Measurements from ENCODE around the gene MAP2K1.
A peak's percentile ranks its signal among the peaks of the same experiment; 100 is the strongest.

The MAP2K1 gene

DNA sequence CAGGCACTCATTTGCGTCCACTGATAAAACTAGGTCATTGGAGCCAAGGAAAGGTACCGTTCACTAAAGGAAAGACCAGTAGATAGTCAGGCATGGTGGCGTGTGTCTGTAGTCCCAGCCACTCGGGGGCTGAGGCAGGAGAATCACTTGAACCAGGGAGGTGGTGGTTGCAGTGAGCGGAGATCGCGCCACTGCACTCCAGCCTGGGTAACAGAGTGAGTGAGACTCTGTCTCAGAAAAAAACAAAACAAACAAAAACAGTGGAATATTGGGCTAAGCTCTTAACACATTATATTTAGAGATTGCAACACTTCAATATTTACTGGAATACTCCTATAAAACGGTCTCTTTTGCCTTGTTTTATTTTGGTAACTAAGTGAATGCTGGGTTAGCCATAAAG, 17.4 kb downstream of the MAP2K1 start:
- Mint-ChIP-seq H3K4me3 (peak overlapping the region; percentile 74), H3K4me1 (ENCODE audit: low read depth) (peaks cover 74% of the 10 kb centered on the region), H3K36me3 (ENCODE audit: low read depth) (peaks cover 23% of the 10 kb centered on the region), H3K27ac (no peak overlapping the region), H3K9me3 (no peaks in the 10 kb centered on the region), H3K27me3 (ENCODE audit: low read depth) (no peaks in the 10 kb centered on the region)

DNA sequence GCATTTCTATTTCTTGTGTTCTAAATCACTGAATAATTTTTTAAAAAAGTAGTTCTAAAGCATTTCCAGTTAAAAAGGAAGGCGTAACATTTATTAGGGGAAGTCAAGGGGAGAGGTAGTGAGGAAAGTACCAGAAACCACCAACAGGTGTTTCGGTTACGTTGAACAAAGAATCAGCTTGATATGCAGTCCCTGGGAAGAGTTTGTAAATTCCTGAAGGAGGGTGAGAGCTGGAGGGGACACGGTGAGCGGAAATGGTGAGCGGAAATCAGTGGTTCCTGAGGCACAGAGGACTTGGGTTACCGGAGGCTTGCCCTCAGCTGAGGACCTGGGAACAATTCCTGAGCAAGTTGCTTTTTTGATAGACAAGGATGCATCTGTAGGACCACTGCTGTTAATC, 17.8 kb downstream of the MAP2K1 start:
- Mint-ChIP-seq H3K27me3 (ENCODE audit: low read depth) (no peaks in the 10 kb centered on the region), H3K27ac (peak overlapping the region; percentile 21), H3K4me3 (peak overlapping the region; percentile 74), H3K36me3 (ENCODE audit: low read depth) (peaks cover 24% of the 10 kb centered on the region), H3K4me1 (ENCODE audit: low read depth) (peaks cover 75% of the 10 kb centered on the region), H3K9me3 (no peaks in the 10 kb centered on the region)

DNA sequence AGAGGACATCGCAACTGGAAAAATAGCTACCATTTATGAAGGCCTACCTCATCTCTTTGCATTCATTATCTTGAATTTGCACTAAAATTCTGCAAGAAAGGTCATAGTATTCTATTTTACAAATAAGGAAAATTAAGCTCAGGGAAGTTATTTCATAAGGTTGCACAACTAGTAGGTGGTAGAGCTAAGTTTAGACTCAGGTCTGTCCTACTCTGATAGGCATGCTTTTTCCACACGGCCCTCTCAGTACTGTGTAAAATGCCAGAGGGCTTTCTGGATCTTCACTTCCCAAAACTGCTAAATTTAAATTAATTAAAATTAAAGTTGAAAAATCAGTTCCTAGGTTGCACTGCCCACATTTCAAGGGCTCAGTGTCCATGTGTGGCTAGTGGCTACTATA, 18.3 kb downstream of the MAP2K1 start:
- peak overlapping the region; percentile 21 for H3K27ac Mint-ChIP-seq

DNA sequence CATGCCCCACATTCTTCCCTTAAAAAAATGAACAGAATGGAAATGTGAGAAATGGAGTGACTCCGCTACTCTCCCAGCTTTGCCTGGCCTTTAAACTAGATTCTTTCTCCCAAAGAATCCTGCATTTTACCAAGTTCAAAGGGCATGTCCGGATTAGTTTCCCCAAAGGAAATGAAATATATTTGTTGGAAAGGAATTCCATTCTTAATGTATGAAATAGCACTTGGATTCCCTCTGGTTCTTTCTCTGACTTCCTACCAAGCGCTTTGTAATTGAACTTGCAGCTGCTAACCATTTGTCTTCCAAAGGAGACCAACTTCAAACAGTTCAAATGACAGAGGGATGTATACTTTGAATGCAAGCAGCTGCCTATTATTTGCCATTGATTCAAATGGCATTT, 18.9 kb downstream of the MAP2K1 start:
- no peaks in the 10 kb centered on the region for H3K9me3 Mint-ChIP-seq
- H3K4me1 Mint-ChIP-seq (ENCODE audit: low read depth): peaks cover 76% of the 10 kb centered on the region
- H3K4me3 Mint-ChIP-seq: no peak overlapping the region
- no peaks in the 10 kb centered on the region for H3K27me3 Mint-ChIP-seq (ENCODE audit: low read depth)
- no peak overlapping the region for H3K27ac Mint-ChIP-seq
- peaks cover 26% of the 10 kb centered on the region for H3K36me3 Mint-ChIP-seq (ENCODE audit: low read depth)

More for the DNA sequence above, 18.3 kb downstream of the MAP2K1 start:
- no peaks in the 10 kb centered on the region for H3K9me3 Mint-ChIP-seq
- H3K36me3 Mint-ChIP-seq (ENCODE audit: low read depth): peaks cover 26% of the 10 kb centered on the region
- no peaks in the 10 kb centered on the region for H3K27me3 Mint-ChIP-seq (ENCODE audit: low read depth)
- peak overlapping the region; percentile 74 for H3K4me3 Mint-ChIP-seq
- peaks cover 78% of the 10 kb centered on the region for H3K4me1 Mint-ChIP-seq (ENCODE audit: low read depth)

DNA sequence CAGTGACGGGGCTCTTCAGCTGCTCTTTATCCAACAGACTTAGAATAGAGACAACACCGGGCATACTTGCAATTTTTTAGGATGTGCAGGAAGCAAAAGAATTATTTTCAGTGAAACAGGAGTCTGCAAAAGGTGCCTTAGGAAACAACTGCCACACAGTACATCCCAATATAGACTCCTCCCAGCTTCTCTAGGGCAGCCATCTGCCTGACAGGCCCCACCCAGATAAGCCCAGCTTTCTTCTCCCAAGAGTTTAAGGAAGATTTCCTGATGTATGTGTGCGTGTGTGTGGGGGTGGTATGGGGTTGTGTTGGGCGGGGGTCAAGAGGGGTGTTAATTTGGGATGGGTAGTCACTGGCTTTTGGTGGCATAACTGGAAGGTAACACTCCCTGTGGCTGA, 21.5 kb downstream of the MAP2K1 start:
- Mint-ChIP-seq H3K9me3 (no peaks in the 10 kb centered on the region), H3K36me3 (ENCODE audit: low read depth) (peaks cover 26% of the 10 kb centered on the region), H3K4me1 (ENCODE audit: low read depth) (peaks cover 75% of the 10 kb centered on the region), H3K27me3 (ENCODE audit: low read depth) (no peaks in the 10 kb centered on the region), H3K4me3 (no peak overlapping the region), H3K27ac (no peak overlapping the region)

DNA sequence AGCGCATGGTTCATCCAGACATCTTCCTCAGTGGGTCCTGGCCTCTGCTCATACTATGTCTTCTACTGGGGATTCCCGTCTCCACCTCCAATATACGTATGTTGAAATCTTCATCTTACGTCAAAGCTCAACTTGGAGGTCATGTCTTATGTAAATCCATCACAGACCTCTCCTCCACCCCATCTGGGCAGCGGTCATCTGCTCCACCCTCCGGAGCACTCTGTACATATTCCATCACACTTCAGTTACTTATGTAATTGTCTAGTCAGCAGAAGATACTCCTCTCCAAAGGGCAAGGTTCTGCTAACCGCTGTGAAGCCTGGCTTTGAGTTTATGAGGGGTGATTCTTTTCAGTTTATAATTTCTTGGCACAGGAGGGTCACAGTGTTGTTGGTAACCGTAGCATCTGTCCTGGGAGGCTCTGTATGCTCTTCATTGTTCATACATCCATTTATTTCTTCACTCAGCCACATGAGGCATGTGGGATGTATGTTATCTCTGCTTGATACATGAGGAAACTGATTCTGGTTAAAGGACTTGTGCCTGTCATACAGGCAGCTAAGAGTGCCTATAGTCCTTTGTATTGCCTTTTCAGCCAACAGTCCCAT, 22.1 kb downstream of the MAP2K1 start:
- Mint-ChIP-seq H3K36me3 (ENCODE audit: low read depth) (peaks cover 31% of the 10 kb centered on the region), H3K27ac (peak overlapping the region; percentile 18), H3K4me3 (no peak overlapping the region), H3K4me1 (ENCODE audit: low read depth) (peaks cover 74% of the 10 kb centered on the region), H3K27me3 (ENCODE audit: low read depth) (no peaks in the 10 kb centered on the region), H3K9me3 (peaks cover under 1% of the 10 kb centered on the region)

DNA sequence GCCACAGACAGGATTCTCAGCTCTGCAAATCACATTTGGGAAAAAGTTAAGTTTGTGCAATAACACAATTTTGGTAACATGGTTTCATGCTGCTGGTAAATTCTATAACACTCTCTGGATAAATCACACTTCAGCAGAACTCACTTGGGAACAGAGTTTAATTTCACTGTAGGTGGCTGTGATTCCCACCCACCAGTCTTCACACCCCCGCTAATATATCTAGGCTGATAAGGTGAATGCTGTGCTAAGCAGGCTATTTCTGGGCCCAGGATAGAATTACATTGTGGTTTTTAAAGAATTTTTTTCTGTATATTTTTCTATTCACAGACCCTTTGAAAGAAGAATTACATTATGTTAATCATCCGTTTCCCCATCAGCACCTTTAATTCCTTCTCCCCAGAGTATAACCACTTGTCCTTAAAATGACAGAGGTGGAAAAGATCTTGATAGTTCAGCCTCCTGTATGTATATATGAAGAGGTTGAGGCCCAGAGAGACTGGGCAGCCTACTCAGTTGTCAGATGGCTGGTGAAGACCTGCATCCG, 22.9 kb downstream of the MAP2K1 start:
- peak overlapping the region; percentile 47 for H3K27ac Mint-ChIP-seq
- peaks cover 73% of the 10 kb centered on the region for H3K4me1 Mint-ChIP-seq (ENCODE audit: low read depth)
- H3K27me3 Mint-ChIP-seq (ENCODE audit: low read depth): no peaks in the 10 kb centered on the region
- H3K36me3 Mint-ChIP-seq (ENCODE audit: low read depth): peaks cover 33% of the 10 kb centered on the region
- peaks cover 7% of the 10 kb centered on the region for H3K9me3 Mint-ChIP-seq
- peak overlapping the region; percentile 11 for H3K4me3 Mint-ChIP-seq

DNA sequence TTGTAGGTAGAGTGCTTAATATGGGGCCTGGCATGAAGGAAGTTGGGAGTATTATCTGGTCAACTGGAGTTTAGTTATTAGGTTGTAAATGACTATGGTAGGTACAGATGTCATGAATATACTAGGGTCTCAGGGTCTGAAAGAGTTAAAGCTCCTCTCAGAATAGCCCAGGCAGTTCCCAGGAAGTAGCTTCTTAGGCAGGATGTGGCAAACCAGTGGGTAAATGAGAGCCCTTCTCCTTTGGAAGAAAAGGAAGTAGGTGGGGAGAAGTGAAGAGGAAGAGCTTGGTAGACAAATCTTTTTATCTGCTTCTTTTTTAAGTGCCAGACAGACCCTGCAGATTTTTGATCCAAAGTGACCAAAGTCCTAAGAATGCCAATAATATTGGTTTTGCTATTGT, 24.5 kb downstream of the MAP2K1 start:
- peaks cover 78% of the 10 kb centered on the region for H3K4me1 Mint-ChIP-seq (ENCODE audit: low read depth)
- H3K36me3 Mint-ChIP-seq (ENCODE audit: low read depth): peaks cover 43% of the 10 kb centered on the region
- H3K27ac Mint-ChIP-seq: peak overlapping the region; percentile 84
- H3K4me3 Mint-ChIP-seq: peak overlapping the region; percentile 84
- no peaks in the 10 kb centered on the region for H3K27me3 Mint-ChIP-seq (ENCODE audit: low read depth)
- peaks cover 12% of the 10 kb centered on the region for H3K9me3 Mint-ChIP-seq

DNA sequence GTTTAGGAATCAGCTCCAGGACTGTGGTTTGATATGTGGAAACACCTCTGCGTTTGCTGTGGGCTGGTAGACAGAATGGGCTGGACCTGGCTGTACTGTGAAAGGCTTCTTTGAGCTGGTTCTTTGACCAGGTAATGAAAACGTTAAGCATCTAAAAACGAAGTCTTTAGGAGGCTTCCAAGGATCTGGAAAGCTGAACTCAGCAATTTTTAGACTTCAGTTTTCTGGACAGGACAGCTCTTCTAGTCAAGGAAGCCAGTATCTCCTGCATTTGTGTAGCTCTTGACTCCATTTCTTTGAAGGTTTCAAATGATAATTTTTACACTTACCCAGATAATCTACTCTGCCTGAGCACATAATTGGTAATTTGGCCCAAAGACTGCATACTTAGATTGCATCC, 25.5 kb downstream of the MAP2K1 start:
- Mint-ChIP-seq H3K36me3 (ENCODE audit: low read depth) (peaks cover 46% of the 10 kb centered on the region), H3K9me3 (peaks cover 12% of the 10 kb centered on the region), H3K27me3 (ENCODE audit: low read depth) (no peaks in the 10 kb centered on the region), H3K4me3 (no peak overlapping the region), H3K27ac (no peak overlapping the region), H3K4me1 (ENCODE audit: low read depth) (peaks cover 80% of the 10 kb centered on the region)

DNA sequence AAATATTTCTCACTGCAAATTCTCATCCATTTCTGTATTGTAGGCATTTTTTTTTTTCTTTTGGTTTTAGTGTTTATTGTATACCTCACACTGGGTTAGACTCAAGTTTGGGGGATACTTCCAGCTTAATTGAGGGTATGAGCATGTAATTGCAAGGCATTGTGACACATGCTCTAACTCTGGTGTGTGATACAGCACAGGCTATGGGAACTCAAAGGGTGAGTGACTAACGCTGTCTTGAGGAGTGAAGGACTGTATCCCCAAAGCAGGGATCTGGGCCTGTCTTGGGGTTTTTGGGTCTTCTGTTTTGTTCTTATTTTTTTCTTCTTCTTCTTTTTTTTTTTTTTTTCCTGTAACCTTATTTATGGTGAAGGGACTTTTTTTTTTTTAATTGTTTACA, 26.9 kb downstream of the MAP2K1 start:
- Mint-ChIP-seq H3K27ac (no peak overlapping the region), H3K27me3 (ENCODE audit: low read depth) (no peaks in the 10 kb centered on the region), H3K4me3 (no peak overlapping the region), H3K4me1 (ENCODE audit: low read depth) (peaks cover 74% of the 10 kb centered on the region), H3K36me3 (ENCODE audit: low read depth) (peaks cover 46% of the 10 kb centered on the region), H3K9me3 (peaks cover 12% of the 10 kb centered on the region)

DNA sequence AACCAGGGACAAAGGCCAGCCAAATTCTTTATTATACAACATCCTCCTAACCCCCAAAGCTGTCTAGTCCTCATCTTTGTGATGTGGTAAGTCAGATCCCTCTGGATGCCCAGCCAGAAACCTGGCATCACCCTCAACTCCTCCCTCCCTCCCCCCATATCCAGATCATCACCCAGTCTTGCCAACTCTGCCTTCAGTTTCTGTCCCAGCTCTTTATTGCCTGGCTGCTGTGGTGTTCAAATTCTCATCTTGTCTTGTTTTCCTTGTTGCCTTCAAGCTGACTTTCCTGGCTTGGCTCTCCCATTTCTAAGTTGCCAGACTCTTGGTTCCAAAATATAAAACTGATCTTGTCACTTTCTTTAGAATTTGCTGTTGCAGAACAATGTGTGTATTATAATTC, 28.6 kb downstream of the MAP2K1 start:
- peaks cover 38% of the 10 kb centered on the region for H3K36me3 Mint-ChIP-seq (ENCODE audit: low read depth)
- peaks cover 61% of the 10 kb centered on the region for H3K4me1 Mint-ChIP-seq (ENCODE audit: low read depth)
- H3K4me3 Mint-ChIP-seq: no peak overlapping the region
- H3K27me3 Mint-ChIP-seq (ENCODE audit: low read depth): no peaks in the 10 kb centered on the region
- peaks cover 12% of the 10 kb centered on the region for H3K9me3 Mint-ChIP-seq
- H3K27ac Mint-ChIP-seq: no peak overlapping the region

DNA sequence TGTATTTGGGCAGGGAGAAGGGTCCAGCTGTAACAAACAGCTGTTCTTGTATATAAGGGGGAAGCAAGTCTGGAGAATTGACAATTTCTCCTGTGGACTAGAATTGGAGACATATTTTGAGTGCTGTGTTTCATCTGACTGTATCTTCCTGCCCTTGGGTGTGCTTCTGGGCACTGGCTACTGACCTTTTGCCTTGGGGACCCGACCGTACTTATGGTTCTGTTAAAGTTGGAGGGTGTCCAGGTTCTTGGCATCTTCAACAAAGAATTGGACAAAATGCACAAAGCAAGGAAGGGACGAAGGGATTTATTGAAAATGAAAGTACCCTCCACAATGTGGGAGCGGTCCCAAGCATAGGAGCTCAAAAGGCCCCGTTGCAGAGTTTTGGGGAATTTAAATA, 31.0 kb downstream of the MAP2K1 start:
- Mint-ChIP-seq H3K27me3 (ENCODE audit: low read depth) (no peaks in the 10 kb centered on the region), H3K36me3 (ENCODE audit: low read depth) (peaks cover 36% of the 10 kb centered on the region), H3K9me3 (peaks cover 12% of the 10 kb centered on the region), H3K4me3 (no peak overlapping the region), H3K4me1 (ENCODE audit: low read depth) (peaks cover 46% of the 10 kb centered on the region), H3K27ac (no peak overlapping the region)

DNA sequence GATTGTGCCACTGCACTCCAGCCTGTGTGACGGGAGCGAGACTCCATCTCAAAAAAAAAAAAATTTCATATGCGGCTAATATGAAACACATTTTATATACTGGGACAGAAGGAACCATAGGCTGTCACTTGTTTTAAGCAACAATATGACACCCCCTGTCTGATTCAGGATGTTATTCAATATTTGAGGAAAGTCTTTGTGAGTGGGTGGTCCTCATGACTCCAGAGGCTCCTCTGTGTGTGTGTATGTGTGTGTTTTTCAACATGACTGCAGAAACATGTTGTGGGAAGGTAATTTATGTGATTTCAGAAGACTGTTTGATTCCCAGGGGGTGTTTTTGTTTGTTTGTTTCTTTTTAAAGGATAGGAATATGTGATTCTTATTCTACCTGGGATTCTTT, 32.8 kb downstream of the MAP2K1 start:
- Mint-ChIP-seq H3K4me1 (ENCODE audit: low read depth) (peaks cover 41% of the 10 kb centered on the region), H3K9me3 (peaks cover 6% of the 10 kb centered on the region), H3K4me3 (no peak overlapping the region), H3K27me3 (ENCODE audit: low read depth) (no peaks in the 10 kb centered on the region), H3K36me3 (ENCODE audit: low read depth) (peaks cover 31% of the 10 kb centered on the region), H3K27ac (no peak overlapping the region)

DNA sequence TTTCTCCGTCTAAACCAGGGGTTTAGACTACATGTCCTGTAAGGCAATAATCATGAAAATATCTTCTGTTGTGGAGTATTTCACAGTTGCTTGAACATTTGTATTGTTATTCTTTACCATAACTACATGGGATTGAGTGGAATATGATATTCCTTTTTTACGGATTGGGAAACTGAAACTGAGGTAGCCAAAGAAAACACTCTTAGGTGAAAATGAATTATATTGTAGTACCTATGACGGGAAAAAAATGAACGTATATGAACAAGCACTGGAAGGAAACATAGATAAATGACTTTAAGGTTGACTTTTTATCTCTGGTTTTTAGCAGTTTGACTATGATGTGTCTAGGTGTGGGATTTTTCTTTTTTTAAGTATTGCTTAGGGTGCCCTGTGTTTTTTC, 35.6 kb downstream of the MAP2K1 start:
- Mint-ChIP-seq H3K36me3 (ENCODE audit: low read depth) (peaks cover 21% of the 10 kb centered on the region), H3K9me3 (no peaks in the 10 kb centered on the region), H3K4me3 (no peak overlapping the region), H3K27me3 (ENCODE audit: low read depth) (no peaks in the 10 kb centered on the region), H3K4me1 (ENCODE audit: low read depth) (peaks cover 34% of the 10 kb centered on the region), H3K27ac (no peak overlapping the region)

DNA sequence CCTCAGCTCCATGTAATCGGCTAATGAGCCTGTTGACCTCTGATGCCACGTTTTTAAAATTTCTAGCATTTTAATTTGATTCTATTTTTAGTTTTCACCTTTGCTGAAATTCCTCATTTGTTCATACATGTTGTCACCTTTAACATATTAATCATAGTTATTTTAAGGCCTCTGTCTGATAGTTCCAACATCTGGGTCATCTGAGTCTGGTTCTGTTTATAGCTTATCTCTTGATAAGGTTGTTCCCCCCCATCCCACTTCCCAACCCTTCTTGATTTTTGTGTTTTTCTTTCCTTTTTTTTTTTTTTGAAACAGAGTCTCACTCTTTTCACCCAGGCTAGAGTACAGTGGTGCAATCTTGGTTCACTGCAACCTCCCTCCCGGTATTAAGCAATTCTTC, 36.4 kb downstream of the MAP2K1 start:
- Mint-ChIP-seq H3K9me3 (no peaks in the 10 kb centered on the region), H3K27ac (no peak overlapping the region), H3K4me1 (ENCODE audit: low read depth) (peaks cover 30% of the 10 kb centered on the region), H3K4me3 (no peak overlapping the region), H3K36me3 (ENCODE audit: low read depth) (peaks cover 21% of the 10 kb centered on the region), H3K27me3 (ENCODE audit: low read depth) (no peaks in the 10 kb centered on the region)
